ENCODE measurements around the gene LY6G6C. TPM values are rescaled to one million over a fixed set of nuclear protein-coding genes. Genes with fewer than 3 reads are reported as not detected.

LY6G6C gene
- total RNA-seq, 1 experiment from 2014 or later = 0.80 TPM

GRCh38 chr6:31750411-31751022 lies 29.0 kb upstream of the LY6G6C start:
- H3K27me3 ChIP-seq (replicated peaks; ENCODE audit: insufficient read depth, low read depth, low read length, poor library complexity) = no peaks in the 10 kb centered on the region
- peaks cover 24% of the 10 kb centered on the region for H3K36me3 ChIP-seq (ENCODE audit: insufficient read depth, low read length, poor library complexity, severe bottlenecking)
- no peak for DNase-seq (ENCODE audit: low spot score)
- ChIA-PET CTCF (no interaction called here), POLR2A (ENCODE audit: low non-redundant PET) (no interaction called here)
- no peak overlapping the region for H3K4me3 ChIP-seq (ENCODE audit: low read depth, low read length, poor library complexity, severe bottlenecking)
- intact Hi-C loops (cut with micrococcal nuclease; ENCODE audit: unreplicated experiment) = no loop called here
- H3K9me3 ChIP-seq (ENCODE audit: low read depth, low read length, poor library complexity, severe bottlenecking) = no peaks in the 10 kb centered on the region
- no TSS peak for BruUV-seq (replicated peaks)
- H3K4me1 ChIP-seq (ENCODE audit: insufficient read depth, low read length, poor library complexity, severe bottlenecking) = no peaks in the 10 kb centered on the region
- no peak for TF ChIP-seq EZH2 (IDR thresholded peaks at IDR 0.05; ENCODE audit: borderline replicate concordance, low read depth, low read length, poor library complexity, severe bottlenecking)
- H3K27ac ChIP-seq (ENCODE audit: low read depth, low read length, poor library complexity, severe bottlenecking) = no peak overlapping the region

- peaks cover 24% of the 10 kb centered on the region for H3K36me3 ChIP-seq (ENCODE audit: insufficient read depth, low read length, poor library complexity, severe bottlenecking)
- intact Hi-C loops (cut with micrococcal nuclease; ENCODE audit: unreplicated experiment) = no loop called here
- CTCF ChIA-PET = no interaction called here
- BruUV-seq (replicated peaks) = no TSS peak
- H3K27ac ChIP-seq (ENCODE audit: low read depth, low read length, poor library complexity, severe bottlenecking) = no peak overlapping the region
- no peaks in the 10 kb centered on the region for H3K4me1 ChIP-seq (ENCODE audit: insufficient read depth, low read length, poor library complexity, severe bottlenecking)
- no peaks in the 10 kb centered on the region for H3K9me3 ChIP-seq (ENCODE audit: low read depth, low read length, poor library complexity, severe bottlenecking)
- no peak for TF ChIP-seq CTCF (conservative IDR thresholded peaks at IDR 0.05; ENCODE audit: low read depth, low read length)
- DNase-seq (ENCODE audit: low spot score) = no peak
- no peaks in the 10 kb centered on the region for H3K27me3 ChIP-seq (replicated peaks; ENCODE audit: insufficient read depth, low read depth, low read length, poor library complexity)
- POLR2A ChIA-PET (ENCODE audit: low non-redundant PET) = no interaction called here
- H3K4me3 ChIP-seq (ENCODE audit: low read depth, low read length, poor library complexity, severe bottlenecking) = no peak overlapping the region
Measured at GRCh38 chr6:31749301-31750036, 27.9 kb upstream of the LY6G6C start.

- Histone ChIP-seq H3K4me3 (ENCODE audit: low read depth, low read length, poor library complexity, severe bottlenecking) (no peak overlapping the region), H3K36me3 (ENCODE audit: insufficient read depth, low read length, poor library complexity, severe bottlenecking) (peaks cover 48% of the 10 kb centered on the region), H3K27me3 (replicated peaks; ENCODE audit: insufficient read depth, low read depth, low read length, poor library complexity) (no peaks in the 10 kb centered on the region), H3K4me1 (ENCODE audit: insufficient read depth, low read length, poor library complexity, severe bottlenecking) (peaks cover 7% of the 10 kb centered on the region), H3K27ac (ENCODE audit: low read depth, low read length, poor library complexity, severe bottlenecking) (peak overlapping the region; percentile 57), H3K9me3 (ENCODE audit: low read depth, low read length, poor library complexity, severe bottlenecking) (no peaks in the 10 kb centered on the region)
- POLR2A ChIA-PET (ENCODE audit: low non-redundant PET) = no interaction called here
- CTCF ChIA-PET = no interaction called here
- no TSS peak for BruUV-seq (replicated peaks)
- no peak for DNase-seq (ENCODE audit: low spot score)
- intact Hi-C loops (cut with micrococcal nuclease; ENCODE audit: unreplicated experiment) = no loop called here
- no peak for TF ChIP-seq EZH2 (IDR thresholded peaks at IDR 0.05; ENCODE audit: borderline replicate concordance, low read depth, low read length, poor library complexity, severe bottlenecking)
- TF ChIP-seq CTCF (conservative IDR thresholded peaks at IDR 0.05; ENCODE audit: low read depth, low read length) = no peak
Measured at GRCh38 chr6:31744422-31744821, 22.9 kb upstream of the LY6G6C start.

GRCh38 chr6:31742894-31743293 lies 21.3 kb upstream of the LY6G6C start:
- CTCF ChIA-PET = no interaction called here
- no peak for DNase-seq (ENCODE audit: low spot score)
- no peak for TF ChIP-seq EZH2 (IDR thresholded peaks at IDR 0.05; ENCODE audit: borderline replicate concordance, low read depth, low read length, poor library complexity, severe bottlenecking)
- TF ChIP-seq CTCF (conservative IDR thresholded peaks at IDR 0.05; ENCODE audit: low read depth, low read length) = no peak
- intact Hi-C loops (cut with micrococcal nuclease; ENCODE audit: unreplicated experiment) = no loop called here
- Histone ChIP-seq H3K4me1 (ENCODE audit: insufficient read depth, low read length, poor library complexity, severe bottlenecking) (peaks cover 21% of the 10 kb centered on the region), H3K27me3 (replicated peaks; ENCODE audit: insufficient read depth, low read depth, low read length, poor library complexity) (no peaks in the 10 kb centered on the region), H3K36me3 (ENCODE audit: insufficient read depth, low read length, poor library complexity, severe bottlenecking) (peaks cover 44% of the 10 kb centered on the region), H3K4me3 (ENCODE audit: low read depth, low read length, poor library complexity, severe bottlenecking) (no peak overlapping the region), H3K9me3 (ENCODE audit: low read depth, low read length, poor library complexity, severe bottlenecking) (no peaks in the 10 kb centered on the region), H3K27ac (ENCODE audit: low read depth, low read length, poor library complexity, severe bottlenecking) (peak overlapping the region; percentile 57)
- no TSS peak for BruUV-seq (replicated peaks)
- POLR2A ChIA-PET (ENCODE audit: low non-redundant PET) = no interaction called here
